ENCODE measurements around the gene KRT1.

DNA sequence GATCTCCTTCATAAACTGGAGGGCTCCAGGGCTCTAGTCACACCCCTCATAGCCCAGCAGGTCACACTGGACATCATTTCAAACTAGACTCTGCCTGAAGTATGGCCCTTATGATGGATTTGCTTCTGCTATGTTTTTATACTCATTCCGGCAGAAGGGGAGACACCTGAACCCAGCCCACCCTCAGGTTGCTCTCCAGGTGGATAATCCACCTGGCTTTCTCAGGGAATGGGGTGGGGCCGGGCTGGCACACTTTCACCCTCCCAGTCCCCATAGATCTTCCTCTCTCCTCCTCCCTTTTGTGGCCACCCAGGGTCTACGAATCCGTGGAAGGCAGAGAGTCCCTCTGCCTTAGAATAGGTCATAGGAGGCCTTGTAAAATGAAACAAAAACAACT lies 52.1 kb downstream of the KRT1 start:
- TF ChIP-seq, protein P1, sequence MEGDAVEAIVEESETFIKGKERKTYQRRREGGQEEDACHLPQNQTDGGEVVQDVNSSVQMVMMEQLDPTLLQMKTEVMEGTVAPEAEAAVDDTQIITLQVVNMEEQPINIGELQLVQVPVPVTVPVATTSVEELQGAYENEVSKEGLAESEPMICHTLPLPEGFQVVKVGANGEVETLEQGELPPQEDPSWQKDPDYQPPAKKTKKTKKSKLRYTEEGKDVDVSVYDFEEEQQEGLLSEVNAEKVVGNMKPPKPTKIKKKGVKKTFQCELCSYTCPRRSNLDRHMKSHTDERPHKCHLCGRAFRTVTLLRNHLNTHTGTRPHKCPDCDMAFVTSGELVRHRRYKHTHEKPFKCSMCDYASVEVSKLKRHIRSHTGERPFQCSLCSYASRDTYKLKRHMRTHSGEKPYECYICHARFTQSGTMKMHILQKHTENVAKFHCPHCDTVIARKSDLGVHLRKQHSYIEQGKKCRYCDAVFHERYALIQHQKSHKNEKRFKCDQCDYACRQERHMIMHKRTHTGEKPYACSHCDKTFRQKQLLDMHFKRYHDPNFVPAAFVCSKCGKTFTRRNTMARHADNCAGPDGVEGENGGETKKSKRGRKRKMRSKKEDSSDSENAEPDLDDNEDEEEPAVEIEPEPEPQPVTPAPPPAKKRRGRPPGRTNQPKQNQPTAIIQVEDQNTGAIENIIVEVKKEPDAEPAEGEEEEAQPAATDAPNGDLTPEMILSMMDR (IDR thresholded peaks at IDR 0.05; ENCODE audit: insufficient read depth, low read length, poor library complexity, severe bottlenecking) = no peak
- no peak for TF ChIP-seq EZH2phosphoT487 (conservative IDR thresholded peaks at IDR 0.05; ENCODE audit: low read length)

Measured in SU-DHL-6 (cell line).